Measurements from ENCODE around the gene KRT86. TPM values are rescaled to one million over a fixed set of nuclear protein-coding genes. Genes with fewer than 3 reads are reported as not detected.

Gene KRT86
- total and polyA plus RNA-seq, 2 of the 13 experiments (the other 11 are each of a cell fraction or from before 2014, with no cell fraction given): not detected

- TF ChIP-seq DZIP1 (CRISPR knock-in tag; IDR thresholded peaks at IDR 0.05) (no peak), KLF9 (CRISPR knock-in tag; IDR thresholded peaks at IDR 0.05; ENCODE audit: low read depth) (no peak), ZMAT5 (CRISPR knock-in tag; IDR thresholded peaks at IDR 0.05; ENCODE audit: borderline replicate concordance, low read depth) (no peak), ZNF570 (CRISPR knock-in tag; IDR thresholded peaks at IDR 0.05; ENCODE audit: borderline replicate concordance) (no peak), ZNF639 (CRISPR knock-in tag; conservative IDR thresholded peaks at IDR 0.05) (no peak), DDIT3 (CRISPR knock-in tag; IDR thresholded peaks at IDR 0.05) (no peak), ZBTB3 (CRISPR knock-in tag; IDR thresholded peaks at IDR 0.05; ENCODE audit: borderline replicate concordance, low read depth) (no peak), PLSCR1 (CRISPR knock-in tag; IDR thresholded peaks at IDR 0.05; ENCODE audit: borderline replicate concordance) (no peak), RAD51 (IDR thresholded peaks at IDR 0.05; ENCODE audit: borderline replicate concordance) (no peak), ZBTB38 (CRISPR knock-in tag; IDR thresholded peaks at IDR 0.05) (no peak), RXRB (CRISPR knock-in tag; IDR thresholded peaks at IDR 0.05; ENCODE audit: borderline replicate concordance) (no peak)
- WGBS (ENCODE audit: low lambda C conversion rate): 2% methylated on average over 4 of the region's 4 CpGs
- Histone ChIP-seq H3K9ac (ENCODE audit: insufficient read depth, low read depth, low read length) (no peak overlapping the region), H3K79me2 (ENCODE audit: insufficient read depth, low read length) (no peaks in the 10 kb centered on the region), H4K20me1 (ENCODE audit: insufficient read depth, low read length) (no peaks in the 10 kb centered on the region), H2AFZ (ENCODE audit: low read length) (no peak overlapping the region), H3K9me3 (ENCODE audit: low read length) (no peaks in the 10 kb centered on the region), H3K4me2 (ENCODE audit: low read depth, low read length) (no peak overlapping the region), H3K27ac (ENCODE audit: extremely low read length, insufficient read depth, low read length) (no peak overlapping the region), H3K36me3 (replicated peaks in 1 of 2; ENCODE audit: control insufficient read depth in 1 of 2, insufficient read depth in 2 of 2, low read length in 2 of 2) (no peaks in the 10 kb centered on the region), H3K27me3 (ENCODE audit: control insufficient read depth in 1 of 2, insufficient read depth in 2 of 2, low read length in 2 of 2) (peaks cover 0 to 23% of the 10 kb centered on the region in 2 experiments), H3K4me1 (ENCODE audit: insufficient read depth, low read length) (peaks cover 5% of the 10 kb centered on the region; the same call in 1 of the 2 replicates), H3K4me3 (replicated peaks in 1 of 3; ENCODE audit: insufficient read depth in 1 of 3, low read depth in 2 of 3, low read length in 3 of 3) (no peak overlapping the region)
- ATAC-seq (no peak), FAIRE-seq (no peak), DNase-seq (ENCODE audit: low spot score) (no peak)
- in situ Hi-C loops (cut with HindIII; ENCODE audit: extremely low pct_ligation_motif_present, low pct_unique_long_range_greater_than_20kb): no loop called here
- BruUV-seq (replicated peaks): no TSS peak
- POLR2A ChIA-PET: no interaction called here
- intact Hi-C loops (cut with micrococcal nuclease; ENCODE audit: unreplicated experiment): no loop called here
- CTCF ChIA-PET (ENCODE audit: low intra/inter-chr PET ratio, low total read pairs): no interaction called here
Observed at GRCh38 chr12:52226446-52226845, 48.0 kb upstream of the KRT86 start.

All from HepG2 (cell line).